GM18511 (cell line): ENCODE results near the gene ATAT1.

Source experiments
- ATAC-seq: cut with Tn5 transposase; IDR thresholded peaks from one replicate; pipeline ENCODE4 v1.9.1; 2021; ENCODE audit warnings: mild to moderate bottlenecking, moderate library complexity; ENCODE audit not compliant: unreplicated experiment

The ATAT1 gene

DNA sequence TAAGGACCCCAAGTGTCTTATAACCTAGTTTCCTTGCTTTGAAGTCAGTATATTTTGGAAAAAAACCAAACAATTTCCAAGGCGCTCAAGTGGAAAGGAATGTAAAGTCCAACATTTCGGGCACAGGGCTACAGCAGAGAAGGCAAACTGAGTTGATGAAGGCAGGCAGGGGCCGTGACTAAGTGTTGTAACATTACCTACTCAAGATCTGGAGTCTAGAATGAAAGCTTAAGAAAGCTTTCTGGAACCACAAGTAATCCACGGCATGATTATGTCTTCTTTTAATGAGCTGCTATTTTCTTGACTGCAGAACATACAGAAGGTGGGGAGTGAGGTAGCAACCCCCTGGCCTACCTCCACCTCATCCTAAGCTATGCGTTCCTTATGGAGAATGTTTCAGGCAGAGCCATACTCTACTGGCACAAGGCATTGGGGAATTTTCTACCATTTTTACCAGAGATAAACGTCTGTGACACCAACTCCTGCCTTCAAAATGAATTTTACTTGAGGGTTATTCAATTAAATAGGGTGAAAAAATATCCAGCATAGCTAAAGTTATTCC lies 13.9 kb upstream of the ATAT1 start:
- no peak for ATAC-seq

DNA sequence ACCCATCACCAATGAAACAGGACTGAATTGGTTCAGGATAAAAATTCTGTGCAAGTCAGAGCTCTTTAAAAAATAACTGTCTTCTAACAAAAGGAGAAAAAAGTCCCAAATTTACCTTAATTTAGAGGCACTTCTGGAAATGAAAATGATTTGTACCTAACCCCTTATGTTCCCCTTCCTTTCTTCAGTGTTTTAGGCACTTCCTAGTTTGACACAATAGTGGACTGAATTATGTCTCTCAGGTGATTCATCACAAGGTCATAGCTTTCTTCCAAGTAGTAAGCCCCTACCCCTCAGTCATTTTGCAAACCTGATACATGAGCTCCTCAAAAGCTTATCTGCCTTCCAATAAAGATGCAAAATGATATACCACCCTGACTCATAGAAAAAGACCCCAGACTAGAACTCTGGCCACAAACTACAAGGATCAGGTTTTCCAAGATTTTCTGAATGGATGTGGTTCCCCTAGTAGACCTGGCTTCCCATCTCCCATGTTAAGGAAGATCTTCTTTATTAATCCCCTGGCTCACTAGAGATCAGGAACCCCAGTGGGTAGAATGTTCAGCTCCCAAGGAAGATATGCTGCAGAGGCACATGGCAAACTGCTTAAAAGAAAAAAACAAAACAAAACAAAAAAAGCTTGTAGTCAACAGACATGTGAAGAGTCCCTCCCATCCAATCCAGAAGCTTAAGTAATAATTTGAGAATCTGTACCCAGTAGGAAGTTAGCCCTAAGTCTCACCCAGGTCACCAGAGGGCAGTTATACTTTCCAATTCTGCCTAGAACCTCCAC lies 13.2 kb upstream of the ATAT1 start:
- ATAC-seq = no peak

DNA sequence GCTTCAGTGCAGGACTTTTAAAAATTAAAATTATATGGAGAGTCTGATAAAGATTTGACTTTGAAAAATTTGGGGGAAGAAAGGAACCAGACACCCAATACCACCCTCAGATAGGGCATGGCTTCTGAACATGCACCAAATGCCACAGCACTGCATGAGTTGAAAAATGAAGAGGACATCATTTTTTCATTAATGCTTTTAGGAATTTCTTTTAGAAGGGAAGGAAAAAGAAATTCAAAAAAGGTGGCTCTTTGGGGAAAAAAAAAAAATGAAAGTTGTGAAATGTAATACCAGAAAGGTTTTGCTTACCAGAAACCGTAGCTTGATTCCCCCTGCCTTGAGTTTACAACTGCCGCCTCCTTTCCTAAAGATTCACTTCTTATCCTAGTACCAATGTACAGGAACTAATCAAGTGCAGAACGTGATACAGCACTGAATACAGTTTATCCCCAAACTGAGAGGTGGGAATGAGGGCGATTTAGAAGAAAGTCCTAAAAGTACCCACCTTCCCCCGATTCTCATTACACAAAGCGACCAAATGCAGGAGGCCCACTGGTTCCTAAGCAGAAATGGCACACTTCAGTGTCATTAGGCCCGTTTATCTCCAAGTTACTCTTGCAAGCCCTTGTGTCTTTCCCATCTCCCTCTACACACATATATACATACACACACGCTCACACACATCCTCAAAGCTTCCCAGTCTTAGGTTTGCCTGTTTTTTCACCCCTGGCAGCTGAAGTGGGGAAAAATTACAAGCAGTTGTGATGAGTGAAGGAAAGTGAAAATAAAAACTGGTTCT lies 12.4 kb upstream of the ATAT1 start:
- ATAC-seq = no peak

DNA sequence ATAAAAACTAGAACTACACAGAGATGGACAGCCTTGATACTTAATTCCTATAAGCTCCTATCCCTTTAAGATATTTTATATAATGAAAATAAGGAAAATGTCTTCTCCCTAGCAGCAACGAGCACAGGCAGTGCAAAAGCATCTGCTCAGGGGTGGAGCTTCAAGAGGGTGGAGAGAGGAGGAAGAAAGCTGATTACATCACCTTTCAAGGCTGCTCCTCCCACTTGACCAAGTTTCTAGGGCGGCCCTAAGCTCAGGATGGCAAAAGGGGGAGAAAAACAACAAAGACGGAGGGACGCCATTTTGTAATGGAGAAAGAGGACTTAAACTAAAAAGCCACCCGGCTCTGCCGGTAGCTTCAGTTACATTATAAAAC lies 11.8 kb upstream of the ATAT1 start:
- peak; percentile 50 for ATAC-seq

DNA sequence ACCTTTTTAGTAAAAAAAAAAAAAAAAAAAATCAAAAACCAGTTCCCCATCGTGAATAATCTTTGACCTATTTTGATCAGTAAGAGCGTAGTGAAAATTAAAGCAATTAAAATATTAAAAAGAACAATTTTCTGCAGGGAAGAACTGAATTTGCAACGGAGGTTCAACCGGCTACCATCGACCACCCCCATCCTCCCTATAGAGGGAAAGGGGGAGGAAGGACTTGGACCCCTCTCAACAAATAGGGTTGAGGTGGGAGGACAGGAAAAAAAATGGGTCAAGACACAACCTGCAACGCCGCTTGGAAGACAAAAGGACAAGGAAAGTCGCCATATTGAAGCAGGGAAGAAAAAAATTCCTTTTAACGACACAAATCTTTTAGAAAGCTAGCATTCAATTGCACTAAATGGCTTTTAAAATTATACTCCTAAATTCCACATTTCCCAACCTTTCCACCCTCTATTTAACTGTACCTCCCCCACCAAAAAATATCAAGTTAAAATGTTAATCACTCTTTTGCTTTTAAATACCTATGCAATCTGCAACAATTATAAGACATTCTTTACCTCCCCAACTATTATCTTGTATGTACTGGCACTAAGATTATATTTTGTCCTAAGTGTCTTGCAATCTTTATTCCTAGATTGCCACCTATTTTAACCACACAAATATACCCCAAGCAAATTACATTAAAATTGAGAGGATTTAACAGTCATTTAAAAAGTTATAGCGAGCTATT lies 11.3 kb upstream of the ATAT1 start:
- ATAC-seq = no peak

DNA sequence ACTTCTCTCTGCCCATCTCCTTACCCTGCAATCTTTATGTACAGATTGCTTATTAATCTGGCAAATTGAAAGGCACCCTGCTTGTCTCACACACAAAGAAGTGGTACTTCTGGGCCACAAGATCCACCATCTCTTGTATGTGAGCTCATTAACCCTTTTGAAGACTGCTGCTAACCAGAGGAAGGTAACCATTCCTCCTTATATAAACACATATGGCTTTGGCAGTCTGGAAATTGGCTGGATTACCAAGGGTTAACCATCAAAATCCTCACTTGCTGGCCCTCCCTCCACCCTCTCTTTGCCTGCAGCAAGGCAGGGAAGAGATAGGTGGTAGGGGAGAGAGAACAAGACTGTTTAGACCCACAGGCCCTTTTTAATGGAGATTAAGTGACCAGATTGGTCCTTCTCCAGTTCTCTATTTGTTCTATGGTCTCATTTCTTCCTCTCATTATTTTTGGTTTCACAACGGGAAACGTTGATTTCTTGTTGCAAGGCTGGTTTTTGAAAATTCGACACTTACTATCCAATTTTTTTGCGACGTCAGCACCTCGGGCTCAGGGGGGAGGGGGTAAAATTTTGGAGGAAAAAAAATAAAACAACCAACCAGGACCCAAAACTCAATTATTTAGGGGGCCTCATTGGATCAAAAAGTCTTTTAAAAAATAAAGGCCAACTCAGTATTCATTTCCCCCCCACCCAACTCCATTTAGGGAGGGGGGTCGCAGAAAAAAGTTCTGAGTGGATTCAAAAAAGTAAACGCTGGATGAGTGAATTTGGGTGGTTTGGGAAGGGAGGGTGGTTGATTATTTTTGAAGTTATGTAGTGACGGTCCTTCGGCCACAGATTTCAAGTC lies 10.5 kb upstream of the ATAT1 start:
- no peak for ATAC-seq

DNA sequence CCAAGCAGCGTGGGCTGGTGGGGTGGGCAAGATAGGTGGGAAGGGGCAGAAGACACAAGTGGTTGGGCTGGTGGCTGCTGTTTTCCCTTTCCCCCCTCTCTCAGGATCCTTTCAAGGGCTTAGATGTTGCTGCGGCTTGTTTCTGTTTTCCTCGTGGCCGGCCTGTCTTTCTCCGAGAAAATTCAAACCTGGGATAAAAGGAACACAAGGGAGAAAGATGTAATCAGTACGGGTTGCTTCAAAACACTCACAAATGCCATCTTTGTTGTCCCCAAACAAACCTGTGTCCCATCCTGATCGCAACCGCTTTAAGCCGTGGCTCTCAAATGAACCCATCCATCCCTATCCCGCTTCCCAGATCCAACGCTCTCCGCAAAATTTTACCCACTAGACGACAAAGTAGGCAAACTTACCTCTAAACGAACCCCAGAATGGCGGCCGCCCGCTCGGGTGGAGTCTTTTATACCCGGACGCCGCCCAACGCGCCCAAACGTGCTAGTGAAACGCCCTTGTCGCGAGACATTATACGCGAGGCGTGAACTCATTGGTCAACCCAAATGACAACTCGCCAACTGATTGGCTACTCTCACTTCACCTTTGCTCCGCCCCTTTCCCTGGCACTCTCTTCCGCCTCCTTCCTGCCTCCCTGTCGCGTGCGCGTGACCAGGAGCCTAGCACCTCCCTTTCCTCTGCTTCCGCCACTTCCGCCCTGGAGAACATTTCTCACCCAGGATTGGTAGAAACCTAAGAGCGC lies 9.7 kb upstream of the ATAT1 start, which contains the start of gene PPP1R10:
Gene PPP1R10, minus strand, starts transcription at position 433 of the 754 bp plus-strand sequence. CDS start 7,299 bp downstream, outside the sequence.
- peak; percentile 83 for ATAC-seq

DNA sequence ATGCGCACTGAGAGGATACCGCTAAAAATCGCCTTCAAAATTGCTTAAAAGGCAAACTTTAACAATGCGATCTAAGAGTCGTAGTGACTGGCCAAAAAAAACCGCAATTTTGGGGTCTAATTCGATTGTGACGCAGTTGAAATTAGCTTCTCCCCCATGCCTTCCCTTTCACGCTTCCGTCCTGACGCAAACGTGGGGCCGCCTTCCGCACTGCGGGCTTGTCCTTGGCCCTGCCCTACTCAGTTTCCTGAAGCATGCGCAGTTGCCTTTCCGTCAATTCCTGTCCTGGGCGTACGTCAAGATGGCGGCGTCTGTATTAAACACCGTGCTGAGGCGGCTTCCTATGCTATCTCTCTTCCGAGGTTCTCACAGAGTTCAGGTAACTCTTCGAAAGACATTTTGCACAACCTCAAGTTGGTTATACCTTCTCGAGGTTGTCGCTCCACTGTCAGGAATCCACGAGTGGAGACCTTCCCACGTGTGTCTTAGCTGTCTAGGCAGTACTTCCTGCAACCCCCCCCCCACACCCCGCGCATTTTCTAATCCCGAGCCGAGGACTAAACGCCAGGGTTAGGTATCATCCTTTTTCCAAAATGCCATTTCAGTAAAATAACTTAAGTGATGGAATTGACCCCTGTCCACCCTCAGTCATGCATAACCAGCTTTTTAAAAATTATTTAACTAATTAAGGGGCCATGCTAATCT lies 9.0 kb upstream of the ATAT1 start, which contains the start of gene MRPS18B:
Gene MRPS18B, plus strand, starts transcription at position 276 of the 705 bp plus-strand sequence. Its CDS starts 26 bp downstream, at position 302.
- peak; percentile 80 for ATAC-seq

DNA sequence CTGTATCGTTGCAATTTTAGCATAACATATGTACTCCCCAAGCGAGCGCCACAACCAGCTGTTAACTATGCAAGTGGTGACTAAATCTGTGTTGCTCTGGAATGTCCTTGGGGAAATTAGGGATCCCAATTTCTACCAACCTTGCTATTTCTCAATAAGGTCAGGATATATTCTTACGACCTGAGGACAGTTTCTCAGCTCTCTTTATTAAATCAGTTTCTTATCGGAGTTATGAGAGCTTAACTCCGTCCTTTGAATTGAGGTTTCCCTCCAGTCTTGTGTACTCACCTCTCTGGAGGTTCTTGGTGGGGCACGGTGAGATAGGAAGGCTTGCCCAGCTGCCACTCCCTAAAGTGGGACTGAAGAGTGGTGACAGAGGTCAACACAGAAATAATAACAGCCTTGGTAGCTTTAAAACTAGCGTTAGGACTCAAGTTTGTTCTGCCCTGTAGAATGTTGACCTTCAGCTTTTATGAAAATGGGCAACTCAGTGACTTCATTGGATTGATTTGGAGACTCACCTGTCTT lies 8.3 kb upstream of the ATAT1 start:
- no peak for ATAC-seq

DNA sequence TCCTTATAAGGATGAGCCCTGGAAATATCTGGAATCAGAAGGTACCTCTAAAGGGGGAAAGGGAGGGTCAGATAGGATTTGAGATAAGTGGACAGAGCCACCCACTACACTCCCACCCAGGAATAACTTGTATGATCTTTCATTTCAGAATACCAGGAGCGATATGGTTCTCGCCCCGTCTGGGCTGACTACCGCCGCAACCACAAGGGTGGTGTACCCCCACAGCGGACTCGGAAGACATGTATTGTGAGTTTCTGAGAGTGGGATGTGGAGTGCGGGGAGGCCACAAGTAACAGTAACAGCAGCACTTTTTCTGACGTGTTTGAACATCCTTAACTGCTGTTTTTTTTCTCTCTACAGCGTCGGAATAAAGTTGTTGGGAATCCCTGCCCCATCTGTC lies 7.1 kb upstream of the ATAT1 start:
- no peak for ATAC-seq

DNA sequence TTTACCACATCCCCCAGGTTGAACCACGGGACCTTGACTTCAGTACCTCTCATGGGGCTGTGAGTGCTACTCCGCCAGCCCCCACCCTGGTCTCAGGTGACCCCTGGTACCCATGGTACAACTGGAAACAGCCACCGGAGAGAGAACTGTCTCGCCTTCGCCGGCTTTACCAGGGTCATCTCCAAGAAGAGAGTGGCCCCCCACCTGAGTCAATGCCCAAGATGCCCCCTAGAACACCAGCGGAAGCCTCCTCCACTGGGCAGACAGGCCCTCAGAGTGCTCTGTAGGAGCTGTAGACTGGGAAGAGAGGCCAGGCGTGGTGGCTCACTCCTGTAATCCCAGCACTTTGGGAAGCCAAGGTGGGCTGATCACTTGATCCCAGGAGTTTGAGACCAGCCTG lies 1.2 kb upstream of the ATAT1 start:
- no peak for ATAC-seq

DNA sequence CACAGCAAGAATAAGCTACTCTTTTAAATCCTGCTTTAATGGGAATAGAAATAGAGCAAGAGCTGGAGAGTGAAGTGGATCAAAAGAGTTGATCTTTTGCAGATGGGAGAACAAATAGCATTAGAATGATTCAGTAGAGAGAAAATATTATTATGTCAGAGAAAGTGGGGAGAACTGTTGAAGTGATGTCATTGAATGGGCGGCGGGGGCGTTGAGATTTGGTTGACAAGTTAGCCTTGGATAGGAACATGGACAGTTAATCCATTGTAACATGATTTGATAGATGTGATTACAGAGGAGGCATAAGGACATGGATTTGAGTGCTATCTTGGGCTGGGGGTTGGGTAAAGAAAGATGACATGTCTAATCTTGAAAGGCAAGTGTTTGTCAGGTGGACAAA lies 9.2 kb downstream of the ATAT1 start:
- no peak for ATAC-seq

DNA sequence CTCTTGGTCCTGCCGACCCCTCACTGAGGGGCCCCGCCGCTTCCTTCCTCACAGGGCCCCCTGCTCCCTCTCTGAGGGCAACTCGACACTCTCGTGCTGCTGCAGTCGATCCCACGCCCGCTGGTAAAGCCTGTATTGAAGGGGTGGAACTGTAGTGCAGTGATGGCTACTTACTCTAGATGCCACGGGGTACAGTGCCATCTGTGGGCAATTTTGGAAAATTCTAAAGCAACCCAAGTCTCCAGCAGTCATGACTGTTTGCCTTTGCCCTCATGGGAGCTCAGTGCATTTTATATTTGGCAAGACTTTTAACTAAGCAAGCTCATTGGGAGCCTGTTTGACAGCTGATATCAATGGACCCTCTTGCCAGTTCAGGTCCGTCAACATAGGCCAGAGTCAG lies 13.8 kb downstream of the ATAT1 start:
- no peak for ATAC-seq

DNA sequence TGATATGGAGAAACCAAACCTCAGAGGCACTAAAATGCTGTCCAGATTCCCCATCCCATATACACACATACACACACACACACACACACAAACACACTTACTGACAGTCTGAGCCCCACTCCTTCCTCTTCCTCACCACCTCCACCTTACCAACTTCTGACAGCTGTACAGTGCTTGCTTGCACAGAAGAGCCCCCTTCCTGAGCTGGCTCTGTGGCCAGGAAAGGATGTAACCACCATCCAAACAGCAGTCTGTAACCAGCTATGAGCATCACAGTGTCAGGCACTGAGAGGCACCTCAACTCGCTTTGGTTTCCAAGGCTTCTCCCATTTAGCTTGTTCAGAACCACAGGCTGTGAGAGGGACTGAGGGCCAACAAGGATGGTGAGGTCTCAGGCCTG lies 14.4 kb downstream of the ATAT1 start:
- no peak for ATAC-seq

DNA sequence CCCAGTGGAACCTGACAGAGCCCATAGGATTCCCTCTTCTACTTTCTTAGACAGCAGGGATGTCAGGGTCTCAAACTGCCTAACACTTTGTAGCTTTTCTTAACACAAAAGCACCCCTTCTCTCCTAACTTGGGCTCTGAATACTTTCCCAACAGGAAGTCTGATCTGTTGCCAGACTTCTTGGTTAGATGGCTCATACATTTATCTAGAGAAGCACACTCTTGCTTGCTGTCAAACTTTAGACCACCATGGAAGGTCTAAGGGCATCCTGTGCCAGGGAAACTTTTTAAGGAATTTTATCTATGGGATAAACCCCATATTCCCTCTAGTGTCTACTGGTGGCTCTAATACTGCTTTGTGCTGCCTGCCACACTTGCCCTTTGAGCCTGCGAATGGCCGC lies 17.0 kb downstream of the ATAT1 start:
- ATAC-seq = no peak

DNA sequence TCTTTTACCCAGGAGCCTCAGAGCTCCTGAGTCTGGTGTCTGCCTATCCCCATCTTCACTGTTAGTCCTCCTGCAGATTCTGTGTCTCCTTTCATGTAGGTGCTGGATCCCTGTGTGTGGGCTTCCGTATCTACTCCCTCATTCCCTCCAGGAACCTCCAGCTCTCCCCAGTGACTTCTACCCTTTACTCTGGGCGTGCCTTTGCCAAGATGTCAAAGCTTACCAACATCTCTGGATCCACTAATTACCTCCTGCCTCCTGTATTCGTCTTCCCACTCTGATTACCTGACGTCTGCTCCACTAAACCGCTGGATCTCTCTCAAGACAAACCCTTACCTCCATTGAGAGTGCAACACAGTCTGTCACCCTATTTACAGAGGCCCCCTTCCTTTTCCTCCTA lies 18.1 kb downstream of the ATAT1 start:
- ATAC-seq = no peak

DNA sequence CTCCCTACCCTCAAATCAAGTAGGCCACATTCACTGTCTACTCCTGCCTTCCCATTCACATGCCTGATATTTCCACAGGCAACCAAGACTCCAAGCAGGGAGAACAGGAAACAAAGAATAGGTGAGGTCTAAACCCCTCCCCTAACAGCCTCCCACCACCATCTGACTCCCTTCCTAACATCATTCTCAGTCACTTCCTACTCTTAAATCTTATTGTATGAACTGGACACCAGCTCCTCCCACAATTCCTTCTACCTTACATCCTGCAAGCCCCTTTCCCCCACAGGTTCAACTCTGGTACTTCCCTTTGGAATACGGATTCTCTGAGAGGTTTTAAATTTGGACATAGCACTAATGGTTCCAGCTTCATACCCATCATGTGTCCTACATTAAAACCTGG lies 19.3 kb downstream of the ATAT1 start:
- no peak for ATAC-seq

DNA sequence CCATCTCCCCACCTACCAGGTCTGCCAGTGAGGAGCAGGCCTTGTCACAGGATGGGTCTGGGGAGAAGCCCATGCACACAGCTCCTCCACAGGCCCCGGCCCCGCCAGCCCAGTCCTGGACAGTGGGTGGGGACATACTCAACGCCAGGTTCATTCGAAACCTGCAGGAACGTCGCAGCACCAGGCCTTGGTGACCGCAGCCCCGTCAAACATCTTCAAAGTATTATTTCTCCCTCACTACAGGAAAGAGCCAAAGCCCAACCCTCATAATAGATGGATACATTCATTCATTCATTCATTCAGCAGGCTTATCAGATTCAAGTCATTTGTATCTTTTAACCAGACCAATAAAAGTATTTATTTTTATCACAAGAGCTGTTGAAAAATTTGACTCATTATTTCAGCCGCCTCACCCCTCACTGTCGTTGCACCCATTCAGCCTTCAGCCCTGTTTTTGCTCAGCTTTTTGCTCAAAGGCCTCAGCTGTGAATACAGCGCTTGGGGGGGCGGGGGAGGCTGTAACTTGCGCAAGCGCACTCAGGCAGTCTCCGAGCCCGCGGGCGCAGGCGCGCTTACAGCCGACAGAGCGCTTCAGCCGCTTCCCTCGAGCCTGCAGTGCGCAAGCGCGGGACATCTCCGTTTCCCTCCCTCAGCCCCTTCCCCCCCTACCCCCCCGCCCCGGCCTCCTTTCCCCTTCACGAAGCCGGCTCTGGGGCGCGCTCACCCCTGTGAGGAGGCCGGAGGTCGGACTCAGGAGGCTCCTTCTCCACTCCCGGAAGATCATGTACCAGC lies 20.0 kb downstream of the ATAT1 start, which contains the start of gene C6orf136:
Gene C6orf136, plus strand, starts transcription at position 684 of the 792 bp plus-strand sequence. Its CDS starts 99 bp downstream, at position 783.
- ATAC-seq = peak; percentile 71
